ENCODE results near the gene DGCR2.
"Not testable (repeated sequence)": the region's sequence is repeated elsewhere in the genome, so short reads cannot be mapped to it uniquely, and the experiment has no call there.

The DGCR2 gene

GRCh38 chr22:19105867-19106802, 16.1 kb downstream of the DGCR2 start:
- DNase-seq, result peak in 1 of 2 experiments; percentile 44

- no peak for DNase-seq
Observed at GRCh38 chr22:19105456-19105855, 16.8 kb downstream of the DGCR2 start.

- no peak for DNase-seq
Observed at GRCh38 chr22:19103880-19104821, 18.1 kb downstream of the DGCR2 start.

- DNase-seq, result no peak
Observed at GRCh38 chr22:19098157-19098556, 24.1 kb downstream of the DGCR2 start.

GRCh38 chr22:19097518-19097917, 24.7 kb downstream of the DGCR2 start:
- peak; percentile 17 to 71 for DNase-seq

- no peak for DNase-seq
Observed at GRCh38 chr22:19096555-19096954, 25.7 kb downstream of the DGCR2 start.

- no peak for DNase-seq
Observed at GRCh38 chr22:19094393-19094997, 27.7 kb downstream of the DGCR2 start.

- DNase-seq, result no peak
Observed at GRCh38 chr22:19092725-19093124, 29.5 kb downstream of the DGCR2 start.

- no peak for DNase-seq
Observed at GRCh38 chr22:19090586-19091127, 31.6 kb downstream of the DGCR2 start.

- no peak for DNase-seq
Observed at GRCh38 chr22:19090183-19090582, 32.0 kb downstream of the DGCR2 start.

- no peak for DNase-seq
Observed at GRCh38 chr22:19088866-19089595, 33.2 kb downstream of the DGCR2 start.

- DNase-seq, result no peak
Observed at GRCh38 chr22:19086896-19087295, 35.3 kb downstream of the DGCR2 start.

GRCh38 chr22:19086417-19086816, 35.8 kb downstream of the DGCR2 start:
- DNase-seq, result no peak

GRCh38 chr22:19085233-19085718, 36.9 kb downstream of the DGCR2 start:
- peak in 1 of 2 experiments; percentile 54 for DNase-seq

- DNase-seq, result not testable (repeated sequence)
Observed at GRCh38 chr22:19084586-19084985, 37.6 kb downstream of the DGCR2 start.

GRCh38 chr22:19084126-19084525, 38.1 kb downstream of the DGCR2 start:
- not testable (repeated sequence) for DNase-seq

- no peak for DNase-seq
Observed at GRCh38 chr22:19082793-19083192, 39.4 kb downstream of the DGCR2 start.

- DNase-seq, result no peak
Observed at GRCh38 chr22:19082101-19082500, 40.1 kb downstream of the DGCR2 start.

- DNase-seq, result no peak
Observed at GRCh38 chr22:19081351-19081750, 40.9 kb downstream of the DGCR2 start.

- no peak for DNase-seq
Observed at GRCh38 chr22:19080853-19081252, 41.4 kb downstream of the DGCR2 start.

- no peak for DNase-seq
Observed at GRCh38 chr22:19079691-19080090, 42.5 kb downstream of the DGCR2 start.

GRCh38 chr22:19075404-19075803, 46.8 kb downstream of the DGCR2 start:
- DNase-seq, result no peak
